A549 treated with Mapracorat at 1 μM for 4 hours (cell line): ENCODE data around the gene FOXI1. TPM values are rescaled to one million over a fixed set of nuclear protein-coding genes. Genes with fewer than 3 reads are reported as not detected.

ENCODE experiments used
- total RNA-seq: library from RNA; stranded (reverse); fragments of 200-300 nt; extraction: Qiagen RNA extraction; gene quantifications from 5 replicates; pipeline ENCODE4 v1.2.3, GENCODE V29; 2022

FOXI1 gene
- total RNA-seq: not detected in 5 replicates

GRCh38 chr5:170105642-170106611 lies at the start of gene FOXI1:
FOXI1 (plus strand) TSS chr5:170105897; CDS start chr5:170105958, 61 bp downstream.

Other genes starting within 250 kb of the FOXI1 start
- 0.17 to 0.37 TPM (median 0.34 TPM) in 5 replicates for gene INSYN2B, start 125.4 kb upstream of the FOXI1 start, total RNA-seq
- gene C5orf58, start 127.1 kb downstream of the FOXI1 start, total RNA-seq: not detected in 5 replicates
- gene LCP2, start 191.9 kb downstream of the FOXI1 start, total RNA-seq: not detected in 5 replicates